Testis (tissue), 3 donors: Measurements from ENCODE around the gene KRTAP10-3. TPM values are rescaled to one million over a fixed set of nuclear protein-coding genes. Genes with fewer than 3 reads are reported as not detected.
"Not testable (repeated sequence)": the region's sequence is repeated elsewhere in the genome, so short reads cannot be mapped to it uniquely, and the experiment has no call there.

Experiments used
- DNase-seq: peaks from one replicate; pipeline ENCODE4 v3.0.0-alpha.2; 2019
- H3K27ac ChIP-seq, 2 donors: fragments of 200-600 bp; sonication (generic); one replicate each; pipeline ENCODE4 v1.5.1; 2019
- H3K27me3 ChIP-seq: fragments of 200-600 bp; sonication (generic); one replicate; pipeline ENCODE4 v1.5.1; 2019
- H3K36me3 ChIP-seq: fragments of 200-600 bp; sonication (generic); one replicate; pipeline ENCODE4 v1.5.1; 2017; ENCODE audit warnings: low read depth; ENCODE audit errors: missing control alignments
- H3K4me1 ChIP-seq: fragments of 200-600 bp; sonication (generic); one replicate; pipeline ENCODE4 v1.5.1; 2019
- H3K4me3 ChIP-seq, 2 donors: fragments of 200-600 bp; sonication (generic); one replicate each; pipeline ENCODE4 v1.5.1; 2017 to 2019
- H3K9me3 ChIP-seq: fragments of 200-600 bp; sonication (generic); one replicate; pipeline ENCODE4 v1.5.1; 2017
- CTCF ChIP-seq, 3 experiments: fragments of 450-650 bp in 2 of 3; fragments of 200-600 bp in 1 of 3; sonication (generic) in 1 of 3; IDR thresholded peaks; one replicate each; pipeline ENCODE4 v1.5.1; 2016 to 2019; ENCODE audit warnings: antibody characterized with exemption in 3 of 3, mild to moderate bottlenecking in 2 of 3, moderate library complexity in 1 of 3
- POLR2A ChIP-seq: fragments of 450-650 bp; IDR thresholded peaks from one replicate; pipeline ENCODE4 v1.6.1; 2017; ENCODE audit warnings: antibody characterized with exemption, mild to moderate bottlenecking, moderate library complexity
- WGBS, 2 donors: methylation state at CpG; one replicate each; pipeline ENCODE4 v1.1.5; 2018; 5-methylcytosine and 5-hydroxymethylcytosine counted together
- intact Hi-C: fragments of 100-400 bp; cut with DNase I; formaldehyde crosslinking; loops from one replicate; pipeline ENCODE4 v1.15.1; 2023; ENCODE audit warnings: low total_unique reads
- polyA plus RNA-seq: library from polyadenylated mRNA; stranded (reverse); fragments of 350-450 nt; fragmentation: Illumina TruSeq; extraction: RNeasy Lipid Tissue Mini Kit (QIAGEN cat#74804); gene quantifications from one replicate; pipeline ENCODE4 v1.2.3, GENCODE V29; 2014; ENCODE audit warnings: low read depth, low replicate concordance; ENCODE audit not compliant: insufficient read depth
- total RNA-seq, 2 donors: library from RNA; depleted of rRNA; stranded (reverse); fragments of >200 nt; gene quantifications; one replicate each; pipeline ENCODE4 v1.2.3, GENCODE V29; 2016

Gene KRTAP10-3
- total and polyA plus RNA-seq, 3 donors from 2014 or later = not detected

DNA sequence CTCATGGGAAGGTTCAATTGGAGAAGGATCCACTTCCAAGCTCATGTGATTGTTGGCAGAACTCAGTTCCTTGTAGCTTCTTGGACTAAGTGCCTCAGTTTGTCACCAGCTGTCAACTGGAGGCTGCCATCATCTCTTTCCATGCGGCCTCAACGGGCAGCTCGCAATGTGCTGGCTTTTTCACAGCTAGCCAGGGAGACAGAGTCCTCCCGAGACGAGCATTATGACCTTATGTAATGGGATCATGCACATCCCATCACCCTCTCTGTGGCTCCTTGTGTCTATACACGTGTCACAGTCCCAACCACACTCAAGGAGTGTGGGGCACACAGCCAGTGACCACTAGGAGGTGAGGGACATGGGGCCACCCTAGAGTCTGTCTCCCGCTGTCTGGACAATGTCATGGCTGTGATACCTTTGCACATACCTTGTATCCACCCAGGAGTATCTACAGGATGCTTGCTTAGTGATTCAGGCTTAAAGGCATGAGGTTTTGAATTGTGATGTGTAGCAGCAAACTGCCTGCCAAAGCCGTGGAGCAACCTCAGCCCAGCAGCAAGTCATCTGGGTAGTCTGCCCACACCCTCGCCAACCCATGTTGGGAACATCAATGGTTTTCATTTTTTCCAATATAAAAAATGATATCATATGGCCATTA lies 37.6 kb upstream of the KRTAP10-3 start:
- Histone ChIP-seq H3K27ac (no peak overlapping the region), H3K4me1 (no peaks in the 10 kb centered on the region), H3K4me3 (no peak overlapping the region), H3K27me3 (no peaks in the 10 kb centered on the region), H3K36me3 (no peaks in the 10 kb centered on the region), H3K9me3 (no peaks in the 10 kb centered on the region)
- TF ChIP-seq POLR2A (no peak), CTCF (IDR thresholded peaks at IDR 0.05) (no peak)
- intact Hi-C loops = no loop called here
- DNase-seq = no peak
- WGBS, 2 donors = 70 to 86% methylated on average over 9 of the region's 9 CpGs

DNA sequence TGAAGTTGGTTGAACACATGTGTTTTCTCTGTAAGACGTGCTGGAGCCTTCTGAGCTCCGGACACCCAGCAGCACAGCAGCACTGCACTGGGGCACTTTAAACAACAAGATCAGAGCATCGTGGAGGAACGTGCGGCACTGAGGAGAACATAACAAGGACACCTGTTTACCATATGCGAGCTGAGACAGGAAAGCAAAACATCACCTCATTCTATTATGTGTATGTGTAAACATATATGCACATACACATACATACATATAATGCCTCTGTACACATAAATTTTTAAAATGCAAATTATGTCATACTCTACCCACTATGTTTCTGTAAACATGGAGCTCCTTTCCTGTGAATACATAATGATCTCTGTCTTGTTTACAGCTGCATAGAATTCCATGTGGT lies 36.9 kb upstream of the KRTAP10-3 start:
- intact Hi-C loops = no loop called here
- H3K27me3 ChIP-seq = no peaks in the 10 kb centered on the region
- H3K36me3 ChIP-seq = no peaks in the 10 kb centered on the region
- H3K4me1 ChIP-seq = no peaks in the 10 kb centered on the region
- no peak overlapping the region for H3K27ac ChIP-seq
- TF ChIP-seq POLR2A (no peak), CTCF (IDR thresholded peaks at IDR 0.05) (no peak)
- H3K4me3 ChIP-seq = no peak overlapping the region
- H3K9me3 ChIP-seq = no peaks in the 10 kb centered on the region
- WGBS, 2 donors = 76 to 87% methylated on average over 6 of the region's 6 CpGs
- DNase-seq = no peak

DNA sequence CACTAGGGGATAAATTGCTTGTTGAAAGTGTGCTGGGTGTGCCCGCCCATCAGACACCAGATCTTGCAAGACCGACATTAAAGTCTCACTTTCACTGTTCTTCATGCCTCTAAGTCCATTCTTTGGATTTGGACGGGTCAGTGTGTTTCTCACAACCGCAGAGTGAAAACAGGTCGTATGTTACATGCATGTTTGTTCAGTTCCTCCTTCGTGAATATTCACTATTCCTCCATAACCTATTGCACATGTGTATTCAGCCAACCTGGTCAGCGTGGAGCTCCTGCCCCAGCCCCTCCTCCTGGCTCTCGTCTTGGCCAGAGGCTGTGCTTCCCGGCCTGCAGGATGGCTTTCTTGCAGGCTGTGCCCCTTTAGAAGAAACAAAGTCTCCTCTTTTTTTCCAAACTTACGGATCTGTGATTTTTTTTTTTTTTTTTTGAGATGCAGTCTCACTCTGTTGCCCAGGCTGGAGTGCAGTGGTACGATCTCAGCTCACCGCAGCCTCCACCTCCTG lies 35.9 kb upstream of the KRTAP10-3 start:
- DNase-seq = no peak
- Histone ChIP-seq H3K4me3 (no peak overlapping the region), H3K27ac (no peak overlapping the region), H3K9me3 (no peaks in the 10 kb centered on the region), H3K36me3 (no peaks in the 10 kb centered on the region), H3K4me1 (no peaks in the 10 kb centered on the region), H3K27me3 (no peaks in the 10 kb centered on the region)
- intact Hi-C loops = no loop called here
- no peak for TF ChIP-seq CTCF (IDR thresholded peaks at IDR 0.05)
- no peak for TF ChIP-seq POLR2A
- WGBS, 2 donors = 81 to 91% methylated on average over 12 of the region's 12 CpGs

DNA sequence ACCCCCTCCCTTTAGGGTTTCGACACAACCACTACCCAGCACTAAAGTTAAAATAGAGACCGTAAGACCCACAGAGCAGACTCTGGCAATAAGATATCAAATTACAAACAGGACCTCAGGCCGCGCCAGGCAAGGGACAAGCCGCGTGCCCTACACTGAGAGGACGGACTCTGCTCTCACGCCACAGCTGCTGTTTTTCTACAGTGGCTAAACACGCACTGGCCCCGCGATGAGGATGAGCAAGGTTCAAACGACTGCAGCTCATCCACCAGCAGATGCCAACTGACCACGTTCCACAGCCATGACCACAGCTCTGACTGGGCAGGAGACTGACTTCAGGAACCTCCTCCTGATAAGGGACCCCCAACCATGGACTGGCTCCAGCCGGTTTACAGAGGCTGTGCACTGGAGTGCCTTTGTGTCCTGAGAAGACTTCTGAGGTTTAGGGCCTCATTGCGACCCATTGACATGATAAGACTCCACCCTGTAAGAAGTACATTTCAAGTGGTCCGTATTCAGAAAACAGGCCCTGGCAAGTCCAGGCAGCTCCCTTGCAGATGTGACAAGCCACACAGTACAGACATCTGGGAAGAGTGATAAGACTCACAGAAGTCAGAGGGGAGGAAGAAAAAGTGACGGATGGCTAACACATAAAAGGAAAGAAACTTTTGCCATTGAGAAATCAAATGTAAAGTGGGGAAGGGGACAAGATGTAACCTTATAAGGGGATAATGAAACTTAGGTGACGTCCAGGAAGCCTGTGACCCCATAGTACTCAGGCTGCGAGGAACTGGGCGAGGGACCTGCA lies 35.2 kb upstream of the KRTAP10-3 start:
- intact Hi-C loops = no loop called here
- TF ChIP-seq POLR2A = no peak
- no peaks in the 10 kb centered on the region for H3K36me3 ChIP-seq
- no peaks in the 10 kb centered on the region for H3K9me3 ChIP-seq
- no peaks in the 10 kb centered on the region for H3K4me1 ChIP-seq
- H3K27ac ChIP-seq = no peak overlapping the region
- DNase-seq = no peak
- H3K27me3 ChIP-seq = no peaks in the 10 kb centered on the region
- WGBS, 2 donors = 45 to 46% methylated on average over 20 of the region's 20 CpGs
- no peak overlapping the region for H3K4me3 ChIP-seq

DNA sequence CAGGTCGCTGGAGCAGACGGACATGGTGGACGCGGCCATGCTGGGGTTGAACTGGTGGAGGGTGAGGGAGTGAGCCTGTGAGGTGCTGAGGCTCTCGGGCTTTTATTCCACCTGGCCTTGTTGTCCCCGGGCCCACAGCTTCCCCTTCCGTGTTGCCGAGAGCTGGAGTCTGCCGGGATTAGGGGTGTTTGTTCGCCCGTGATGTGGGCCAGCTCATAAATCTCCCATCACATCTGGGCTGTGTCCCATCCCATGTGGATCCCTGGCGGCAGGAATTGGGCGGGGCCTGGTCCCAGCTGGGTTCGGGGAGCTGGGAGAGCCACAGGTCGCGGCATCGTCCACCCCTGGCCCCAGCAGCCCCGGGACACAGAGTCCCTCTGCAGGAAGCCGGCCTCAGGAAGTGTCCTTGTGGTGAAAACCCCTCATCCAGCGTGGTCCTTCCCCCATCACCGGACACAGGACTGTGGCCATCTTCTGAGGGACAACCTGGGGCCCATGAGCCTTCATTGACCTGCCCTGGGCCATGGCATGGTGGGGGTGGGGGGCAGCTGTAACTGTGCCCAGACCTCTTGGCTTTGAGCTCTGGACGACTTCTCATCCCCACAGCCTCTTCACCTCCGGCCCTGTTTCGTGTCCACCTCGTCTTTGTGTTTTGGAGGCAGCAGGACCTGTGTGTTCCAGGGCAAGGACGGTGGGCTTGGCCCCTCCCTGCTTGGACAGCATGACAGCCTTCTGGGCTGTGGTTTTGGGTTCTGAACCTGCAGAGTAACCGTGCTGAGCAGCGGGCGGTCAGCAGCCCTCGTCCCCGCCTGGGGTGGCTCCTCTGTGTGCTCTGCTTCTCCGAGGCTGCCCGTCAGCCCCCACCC lies 34.1 kb upstream of the KRTAP10-3 start, which contains the start of gene KRTAP10-6:
Gene KRTAP10-6, minus strand, starts transcription at position 60 of the 866 bp plus-strand sequence. Its CDS starts 21 bp downstream, at position 39.
- no peak for DNase-seq
- intact Hi-C loops = no loop called here
- TF ChIP-seq POLR2A (no peak), CTCF (IDR thresholded peaks at IDR 0.05) (no peak)
- H3K36me3 ChIP-seq = no peaks in the 10 kb centered on the region
- H3K4me1 ChIP-seq = no peaks in the 10 kb centered on the region
- WGBS, 2 donors = 70 to 72% methylated on average over 12 to 33 of the region's 33 CpGs
- no peak within 1 kb of the TSS for H3K4me3 ChIP-seq
- H3K9me3 ChIP-seq = no peaks in the 10 kb centered on the region
- no peak within 1 kb of the TSS for H3K27ac ChIP-seq
- no peaks in the 10 kb centered on the region for H3K27me3 ChIP-seq

DNA sequence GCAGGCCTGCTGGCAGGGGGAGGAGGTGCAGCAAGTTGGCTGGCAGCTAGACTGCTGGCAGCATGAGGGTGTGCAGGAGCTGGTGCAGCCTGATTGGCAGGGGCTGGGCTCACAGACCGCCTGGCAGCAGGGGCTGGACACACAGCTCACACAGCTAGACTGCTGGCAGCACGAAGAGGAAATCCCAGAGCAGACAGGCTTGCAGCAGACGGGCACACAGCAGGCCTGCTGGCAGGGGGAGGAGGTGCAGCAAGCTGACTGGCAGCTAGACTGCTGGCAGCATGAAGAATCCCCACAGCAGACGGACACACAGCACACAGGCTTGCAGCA lies 33.2 kb upstream of the KRTAP10-3 start:
- 80% methylated on average over 1 of the region's 4 CpGs; no CpG with 5 or more reads in 1 of the 2 donors for WGBS, 2 donors
- H3K27ac ChIP-seq, H3K4me3 ChIP-seq, intact Hi-C loops, H3K27me3 ChIP-seq, H3K36me3 ChIP-seq, H3K9me3 ChIP-seq, H3K4me1 ChIP-seq, DNase-seq: not testable (repeated sequence)
